GM21381 (cell line): ENCODE measurements around the gene ZNF561.
"Not testable (repeated sequence)": the region's sequence is repeated elsewhere in the genome, so short reads cannot be mapped to it uniquely, and the experiment has no call there.

ENCODE experiments used
- ATAC-seq: cut with Tn5 transposase; IDR thresholded peaks from one replicate; pipeline ENCODE4 v1.9.1; 2021; ENCODE audit warnings: mild to moderate bottlenecking, moderate library complexity; ENCODE audit not compliant: unreplicated experiment

The ZNF561 gene

GRCh38 chr19:9582081-9582725, 38.8 kb downstream of the ZNF561 start:
- not testable (repeated sequence) for ATAC-seq

DNA sequence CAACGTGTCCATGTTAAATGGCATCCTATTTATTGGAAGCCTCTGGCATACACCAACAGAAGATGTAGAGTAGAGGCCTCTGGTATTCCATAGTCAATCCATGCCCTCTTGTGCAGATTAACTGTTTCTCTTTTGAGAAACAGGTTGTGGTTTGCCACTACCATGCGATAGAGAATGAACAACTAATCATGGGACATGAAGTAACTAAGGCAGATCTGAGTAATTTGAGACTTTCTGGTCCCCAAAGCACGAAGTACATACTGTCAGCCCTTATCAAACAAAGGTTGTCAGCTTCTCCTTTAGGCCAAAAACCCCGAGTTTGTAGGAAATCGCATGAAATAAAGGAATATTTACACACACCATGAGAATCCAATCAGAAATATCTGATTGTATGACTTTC, 40.3 kb downstream of the ZNF561 start:
- no peak for ATAC-seq

DNA sequence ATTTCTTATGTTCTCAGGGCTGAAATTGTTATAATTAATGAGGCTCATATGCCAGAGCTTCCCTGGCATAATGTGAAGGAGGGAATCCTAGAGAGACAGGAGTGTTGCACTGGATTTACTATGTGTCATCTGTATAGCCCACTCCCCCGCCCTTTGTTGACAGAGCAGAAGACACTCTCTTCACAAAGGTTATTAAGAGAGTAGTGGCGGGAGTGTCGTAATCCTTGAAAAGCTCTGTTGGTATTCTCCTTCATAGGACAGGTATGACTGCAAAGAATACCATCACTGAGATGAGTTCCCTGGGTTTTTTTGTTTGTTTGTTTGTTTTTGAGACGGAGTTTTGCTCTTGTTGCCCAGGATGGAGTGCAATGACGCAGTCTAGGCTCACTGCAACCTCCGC, 50.8 kb downstream of the ZNF561 start:
- no peak for ATAC-seq

DNA sequence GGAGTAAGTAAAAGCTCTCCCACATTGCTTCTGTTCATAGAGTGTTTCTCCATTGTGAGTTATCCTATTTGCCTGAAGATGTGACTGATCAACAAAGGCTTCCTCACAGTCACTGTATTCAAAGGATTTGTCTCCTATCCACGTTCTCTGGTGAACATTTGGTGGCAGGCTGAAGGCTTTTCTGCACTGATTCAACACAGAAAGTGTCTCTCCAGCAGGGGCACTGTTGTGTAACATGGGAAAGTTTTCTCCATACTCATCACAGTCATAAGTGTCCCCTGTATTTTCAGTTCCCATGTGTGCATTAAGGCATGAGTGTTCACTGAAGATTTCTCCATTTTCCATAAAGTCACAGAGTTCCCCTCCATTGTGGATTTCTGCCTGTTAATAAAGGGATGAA, 54.3 kb downstream of the ZNF561 start:
- no peak for ATAC-seq

DNA sequence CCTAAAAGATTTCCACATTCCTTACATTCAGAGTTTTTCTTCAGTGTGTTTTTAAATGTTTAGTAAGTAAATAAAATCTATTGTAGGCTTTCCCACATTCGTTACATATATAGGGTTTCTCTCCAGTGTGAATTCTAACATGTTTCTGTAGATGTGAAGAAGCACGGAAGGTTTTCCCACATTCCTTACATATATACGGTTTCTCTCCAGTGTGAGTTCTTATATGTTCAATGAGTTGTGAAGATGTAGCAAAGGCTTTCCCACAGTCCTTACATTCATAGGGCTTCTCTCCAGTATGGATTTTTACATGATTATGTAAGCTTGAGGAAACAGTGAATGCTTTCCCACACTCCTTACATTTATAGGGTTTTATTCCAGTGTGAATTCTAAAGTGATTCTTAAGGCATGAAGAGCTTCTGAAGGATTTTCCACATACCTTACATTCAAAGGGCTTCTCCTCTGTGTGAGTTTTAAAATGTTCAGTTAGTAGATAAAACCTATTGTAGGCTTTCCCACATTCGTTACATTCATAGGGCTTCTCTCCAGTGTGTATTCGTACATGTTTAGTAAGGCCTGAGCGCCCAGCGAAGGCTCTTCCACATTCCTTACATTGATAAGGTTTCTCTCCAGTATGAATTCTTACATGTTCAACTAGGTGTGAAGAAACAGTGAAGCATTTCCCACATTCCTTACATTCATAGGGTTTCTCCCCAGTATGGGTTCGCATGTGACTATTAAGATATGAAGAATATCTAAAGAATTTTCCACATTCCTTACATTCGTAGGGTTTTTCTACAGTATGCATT, 54.9 kb downstream of the ZNF561 start:
- no peak for ATAC-seq
